Activated CD4-positive, alpha-beta T cell treated with anti-CD3 and anti-CD28 coated beads, Interleukin-10, Interleukin-2, amounts not matched to agents 100 ng/mL and 50 ng/mL, durations not matched to agents 16 hours and 8 hours (primary cell): ENCODE results near the gene INAFM1.
A peak's percentile ranks its signal among the peaks of the same experiment; 100 is the strongest.

Experiments used
- DNase-seq: peaks from one replicate; pipeline ENCODE4 v3.0.0-alpha.2; 2020

The INAFM1 gene

DNA sequence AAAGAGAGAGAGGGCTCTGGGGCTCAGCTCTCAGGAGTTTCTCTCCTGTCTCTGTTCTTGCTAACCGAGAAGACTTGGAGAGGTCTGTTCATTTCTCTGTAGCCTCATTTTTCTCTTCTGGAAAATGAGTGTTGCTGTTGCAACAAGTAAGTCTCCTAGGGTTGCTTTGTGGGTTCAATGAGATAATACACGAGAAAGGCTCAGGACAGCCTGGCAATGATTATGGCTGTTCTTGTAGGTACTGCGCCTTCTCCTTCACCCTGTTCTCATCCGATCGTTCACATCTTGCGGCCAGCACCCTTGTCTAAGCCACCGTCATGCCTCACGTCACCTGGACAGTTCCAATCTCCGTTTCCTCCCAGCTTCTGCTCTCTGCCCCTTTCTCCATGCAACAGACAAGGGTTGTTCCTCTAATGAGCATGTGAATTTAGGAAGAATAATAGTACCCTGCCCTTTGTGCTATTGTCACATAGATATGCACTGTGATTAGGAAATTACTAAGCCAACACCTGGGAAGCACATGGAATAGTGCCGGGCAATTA is 39.1 kb downstream of the INAFM1 start:
- no peak for DNase-seq

DNA sequence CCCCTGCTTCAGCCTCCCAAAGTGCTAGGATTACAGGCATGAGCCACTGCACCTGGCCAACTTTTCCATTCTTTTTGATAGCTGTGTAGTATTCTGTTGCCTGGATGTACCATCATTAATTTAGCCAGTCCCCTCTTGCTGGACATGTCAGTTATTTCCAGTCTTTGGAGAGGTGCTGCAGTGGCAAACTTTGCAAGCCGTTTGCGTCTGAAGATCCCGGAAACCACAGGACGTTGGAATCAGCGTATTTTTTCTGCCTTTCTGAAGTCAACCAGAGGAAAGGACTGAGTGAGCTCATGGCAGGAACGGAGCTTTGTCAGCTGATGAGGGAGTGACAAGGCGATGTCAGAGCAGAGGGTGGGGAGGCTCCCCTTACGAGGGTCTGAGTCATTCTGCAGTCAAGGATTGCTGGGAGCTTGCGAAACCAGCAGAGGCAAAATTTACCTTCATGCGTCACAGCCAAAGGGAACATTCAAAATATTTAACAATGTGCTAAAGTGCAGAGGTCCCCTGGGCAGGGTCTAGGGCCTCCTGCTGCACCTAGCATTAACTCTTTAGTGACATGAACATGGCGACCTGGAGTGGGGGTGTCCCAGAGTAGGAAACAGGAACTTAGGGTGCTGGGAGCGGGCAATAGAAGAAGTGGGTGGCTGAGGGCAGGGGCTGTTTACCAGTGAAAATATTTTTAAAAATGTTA is 40.6 kb downstream of the INAFM1 start:
- DNase-seq: peak; percentile 16

- no peak for DNase-seq
Observed at GRCh38 chr19:47316513-47316912, 41.8 kb downstream of the INAFM1 start.

GRCh38 chr19:47319923-47320871 is 45.5 kb downstream of the INAFM1 start:
- no peak for DNase-seq

DNA sequence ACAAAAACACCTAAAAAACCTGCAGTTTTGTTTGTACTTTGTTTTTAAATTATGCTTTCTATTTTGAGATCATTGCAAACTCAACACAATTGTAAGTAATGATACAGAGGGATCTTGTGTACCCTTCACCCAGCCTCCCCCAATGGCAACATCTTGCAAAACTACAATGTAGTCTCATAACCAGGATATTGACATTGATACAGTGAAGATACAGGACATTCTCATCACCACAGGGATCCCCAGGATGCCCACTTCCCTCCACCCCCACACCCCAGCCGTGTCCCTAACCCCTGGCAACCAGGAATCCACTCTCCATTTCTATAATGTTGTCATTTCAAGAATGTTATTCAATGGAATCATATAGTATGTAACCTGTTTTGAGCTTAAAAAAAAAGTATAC is 46.9 kb downstream of the INAFM1 start:
- no peak for DNase-seq

DNA sequence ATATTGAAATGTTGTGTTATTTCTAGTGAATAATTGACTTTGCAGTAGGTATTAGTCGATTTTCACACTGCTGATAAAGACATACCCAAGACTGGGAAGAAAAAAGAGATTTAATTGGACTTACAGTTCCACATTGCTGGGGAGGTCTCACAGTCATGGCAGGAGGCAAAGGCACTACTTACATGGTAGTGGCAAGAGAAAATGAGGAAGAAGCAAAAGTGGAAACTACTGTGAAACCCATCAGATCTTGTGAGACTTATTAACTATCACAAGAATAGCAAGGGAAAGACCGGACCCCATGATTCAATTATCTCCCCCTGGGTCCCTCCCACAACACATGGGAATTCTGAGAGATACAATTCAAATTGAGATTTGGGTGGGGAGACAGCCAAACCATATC is 47.4 kb downstream of the INAFM1 start:
- no peak for DNase-seq

GRCh38 chr19:47323409-47323808 is 48.7 kb downstream of the INAFM1 start:
- no peak for DNase-seq

DNA sequence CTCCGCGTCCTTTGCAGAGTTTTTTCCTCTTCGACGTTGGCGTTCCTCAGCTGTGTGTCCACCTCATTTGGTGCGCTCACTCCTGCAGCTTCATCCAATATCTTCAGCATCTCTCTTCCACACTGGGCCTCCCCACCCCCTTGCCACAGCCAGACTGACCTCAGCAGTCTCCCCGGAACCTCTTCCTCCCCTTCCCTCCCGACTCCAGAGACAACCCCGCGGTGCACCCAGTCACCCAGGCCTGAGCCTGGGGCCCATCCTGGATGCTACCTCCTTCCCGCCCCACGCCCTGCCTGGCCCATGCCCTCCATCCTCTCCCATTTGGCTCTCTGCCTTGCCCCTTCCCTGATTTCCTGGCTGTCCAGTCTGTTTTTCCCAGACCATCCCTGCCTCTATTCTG is 49.2 kb downstream of the INAFM1 start:
- no peak for DNase-seq

- no peak for DNase-seq
Observed at GRCh38 chr19:47324502-47324901, 49.8 kb downstream of the INAFM1 start.
